GM12873 (cell line): Measurements from ENCODE around the gene NTRK2.

Experiments used
- CTCF ChIP-seq: IDR thresholded peaks from 2 replicates; pipeline ENCODE4 v1.5.1; 2012; ENCODE audit warnings: low read depth, mild to moderate bottlenecking, moderate library complexity, low read length, control low read depth; ENCODE audit not compliant: insufficient read depth; ENCODE audit errors: missing control alignments

The NTRK2 gene

GRCh38 chr9:84670138-84671041, 861 bp downstream of the NTRK2 start:
- TF ChIP-seq CTCF, result no peak

DNA sequence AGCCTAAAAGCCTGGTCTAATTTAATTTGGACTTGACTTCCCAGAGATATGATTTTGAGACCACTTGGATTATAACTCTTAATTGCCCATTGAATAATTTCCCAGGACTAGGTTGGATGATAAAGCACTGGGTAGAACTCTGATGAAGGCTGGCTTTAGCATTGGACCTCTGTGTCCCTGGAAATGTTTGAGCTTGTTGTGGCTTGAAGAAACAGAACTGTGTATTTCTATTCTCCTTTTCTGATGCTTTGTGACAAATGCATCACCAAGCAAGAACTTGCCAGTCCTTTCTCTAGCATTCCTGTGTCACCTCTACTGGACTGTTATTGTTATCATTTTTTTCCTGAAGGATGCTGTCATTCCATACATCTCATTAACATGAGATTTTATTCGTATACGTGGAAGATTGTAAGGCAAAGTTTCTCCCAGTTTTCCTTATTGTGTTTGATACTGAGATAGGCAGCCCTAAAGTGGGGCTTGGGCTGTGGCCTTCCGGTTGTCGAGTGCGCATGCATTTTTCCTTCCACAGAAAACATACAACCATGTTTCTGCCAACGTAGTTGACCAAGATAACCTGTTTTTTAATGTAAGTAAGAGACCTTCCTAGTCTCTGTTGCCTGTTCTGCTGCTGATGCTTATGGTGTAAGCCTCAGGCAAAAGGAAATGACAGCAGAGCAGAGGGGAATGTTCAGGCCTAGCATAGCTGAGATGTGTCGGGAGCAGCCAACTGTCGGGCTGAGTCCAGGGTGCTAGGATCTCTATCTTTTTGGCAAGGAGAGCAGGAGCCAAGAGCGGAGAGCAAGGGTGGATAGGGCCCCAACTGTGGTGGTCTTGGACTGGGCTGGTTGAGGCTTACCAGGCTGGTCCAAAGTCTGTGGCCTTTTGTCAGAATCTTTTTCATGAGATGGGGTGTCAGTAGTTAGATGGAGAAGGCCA, 2.3 kb downstream of the NTRK2 start:
- TF ChIP-seq CTCF, result no peak

DNA sequence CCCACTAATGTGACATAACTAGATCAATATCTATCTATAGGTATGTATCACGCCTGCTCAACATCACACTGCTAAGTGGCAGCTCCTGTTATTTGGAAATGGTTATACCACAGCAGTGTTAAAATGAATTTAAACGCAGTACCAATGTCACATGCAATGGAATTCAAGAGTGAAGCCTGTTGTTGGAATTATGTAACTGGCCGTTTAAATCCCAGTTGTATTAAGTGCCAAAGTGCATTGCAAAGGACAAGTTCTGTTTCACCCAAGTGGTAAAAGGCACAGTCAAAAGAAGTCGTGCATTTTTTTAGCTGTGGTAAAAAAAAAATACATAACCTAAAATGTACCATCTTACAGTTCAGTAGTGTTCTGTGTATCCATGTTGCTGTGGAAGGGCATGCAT, 4.3 kb downstream of the NTRK2 start:
- no peak for TF ChIP-seq CTCF

GRCh38 chr9:84677080-84677479, 7.6 kb downstream of the NTRK2 start:
- no peak for TF ChIP-seq CTCF

GRCh38 chr9:84679571-84679970, 10.0 kb downstream of the NTRK2 start:
- no peak for TF ChIP-seq CTCF

DNA sequence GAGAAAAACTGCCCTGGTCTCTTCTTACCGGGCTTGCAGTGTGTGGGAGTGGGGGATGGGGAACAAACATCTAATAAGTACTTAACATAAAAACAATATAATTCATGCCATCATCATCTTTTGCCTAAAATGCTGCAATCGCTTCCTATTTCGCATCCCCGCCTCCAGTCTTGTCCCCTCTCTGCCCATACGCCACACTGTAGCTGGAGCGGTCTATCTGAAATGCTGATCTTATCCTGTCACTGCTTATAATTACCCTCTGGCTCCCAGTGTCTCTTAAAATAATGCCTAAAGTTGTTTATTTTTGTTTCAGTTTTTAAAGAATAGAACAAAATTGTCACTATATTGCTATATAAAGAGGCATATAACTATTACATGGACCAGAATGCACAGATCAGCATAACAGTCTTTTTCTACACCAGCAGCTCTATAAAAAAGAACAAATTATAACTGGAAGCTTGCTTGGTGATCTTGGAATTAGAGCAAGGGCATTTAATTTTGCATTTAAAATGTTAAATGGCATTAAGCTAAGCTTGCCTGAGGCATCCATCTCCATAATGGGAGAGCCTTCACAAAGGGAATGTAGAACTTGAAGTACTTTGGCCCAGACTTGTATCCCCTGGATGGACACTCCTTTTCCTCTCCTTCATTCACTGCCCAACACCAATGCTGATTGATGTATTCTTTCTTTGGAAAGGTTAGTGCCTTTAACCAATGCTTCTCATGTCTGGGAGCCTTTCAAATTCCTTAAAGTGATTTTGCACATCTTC, 12.2 kb downstream of the NTRK2 start:
- no peak for TF ChIP-seq CTCF
